Chondrocyte (in vitro differentiated cells): ENCODE data around the gene SLC25A41. TPM values are rescaled to one million over a fixed set of nuclear protein-coding genes. Genes with fewer than 3 reads are reported as not detected.
A peak's percentile ranks its signal among the peaks of the same experiment; 100 is the strongest.

Source experiments
- DNase-seq: peaks from one replicate; pipeline ENCODE4 v3.0.0; 2021; ENCODE audit warnings: mixed read lengths, low spot score
- H3K27ac Mint-ChIP-seq: one replicate; pipeline ENCODE4 v1.8.0; 2021; ENCODE audit warnings: mild to moderate bottlenecking, moderate library complexity, mixed read lengths; ENCODE audit not compliant: unreplicated experiment
- H3K27me3 Mint-ChIP-seq: 2 replicates; pipeline ENCODE4 v1.8.0; 2021; ENCODE audit warnings: low read depth, mixed read lengths
- H3K36me3 Mint-ChIP-seq: 2 replicates; pipeline ENCODE4 v1.8.0; 2021; ENCODE audit warnings: low read depth, mixed read lengths
- H3K4me1 Mint-ChIP-seq: 2 replicates; pipeline ENCODE4 v1.8.0; 2021; ENCODE audit warnings: low read depth, mild to moderate bottlenecking, mixed read lengths
- H3K4me3 Mint-ChIP-seq: one replicate; pipeline ENCODE4 v1.8.0; 2021; ENCODE audit warnings: mild to moderate bottlenecking, moderate library complexity, mixed read lengths; ENCODE audit not compliant: unreplicated experiment
- H3K9me3 Mint-ChIP-seq: 2 replicates; pipeline ENCODE4 v1.8.0; 2021; ENCODE audit warnings: low read depth, mixed read lengths
- total RNA-seq: library from RNA; stranded (reverse); gene quantifications from 3 replicates; pipeline ENCODE4 v1.2.1, GENCODE V29; 2021
- TF ChIP-seq, protein P1 (sequence below): fragments of 200-600 bp; sonication (generic); IDR thresholded peaks from 2 replicates; pipeline ENCODE4 v1.5.0; 2021; ENCODE audit warnings: antibody characterized with exemption, mild to moderate bottlenecking, moderate library complexity

The SLC25A41 gene
- total RNA-seq, 1 donor from 2014 or later = 0.20 TPM

DNA sequence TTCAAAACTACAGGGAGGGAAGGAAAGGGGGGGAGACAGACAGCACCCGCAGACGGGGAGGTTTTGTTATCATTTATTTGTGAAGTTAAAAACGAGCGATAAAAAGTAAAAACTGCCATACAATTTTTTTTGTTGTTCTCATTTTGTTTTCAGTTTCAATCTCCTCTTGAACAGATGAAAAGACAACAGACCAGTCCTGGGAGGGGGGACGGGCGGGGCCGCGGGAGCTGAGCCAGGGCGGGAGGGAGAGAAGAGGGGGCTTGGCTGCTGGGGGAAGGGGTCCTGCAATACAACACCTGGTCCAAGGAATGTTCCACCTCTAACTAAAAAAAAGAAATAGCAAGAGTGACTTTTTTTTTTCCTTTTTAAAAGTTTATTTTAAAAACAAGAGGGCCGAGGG, 20.3 kb downstream of the SLC25A41 start:
- Mint-ChIP-seq H3K27ac (no peak overlapping the region), H3K4me1 (no peaks in the 10 kb centered on the region), H3K9me3 (no peaks in the 10 kb centered on the region), H3K27me3 (no peaks in the 10 kb centered on the region), H3K36me3 (peaks cover 7% of the 10 kb centered on the region), H3K4me3 (no peak overlapping the region)
- DNase-seq = no peak
- TF ChIP-seq, protein P1, sequence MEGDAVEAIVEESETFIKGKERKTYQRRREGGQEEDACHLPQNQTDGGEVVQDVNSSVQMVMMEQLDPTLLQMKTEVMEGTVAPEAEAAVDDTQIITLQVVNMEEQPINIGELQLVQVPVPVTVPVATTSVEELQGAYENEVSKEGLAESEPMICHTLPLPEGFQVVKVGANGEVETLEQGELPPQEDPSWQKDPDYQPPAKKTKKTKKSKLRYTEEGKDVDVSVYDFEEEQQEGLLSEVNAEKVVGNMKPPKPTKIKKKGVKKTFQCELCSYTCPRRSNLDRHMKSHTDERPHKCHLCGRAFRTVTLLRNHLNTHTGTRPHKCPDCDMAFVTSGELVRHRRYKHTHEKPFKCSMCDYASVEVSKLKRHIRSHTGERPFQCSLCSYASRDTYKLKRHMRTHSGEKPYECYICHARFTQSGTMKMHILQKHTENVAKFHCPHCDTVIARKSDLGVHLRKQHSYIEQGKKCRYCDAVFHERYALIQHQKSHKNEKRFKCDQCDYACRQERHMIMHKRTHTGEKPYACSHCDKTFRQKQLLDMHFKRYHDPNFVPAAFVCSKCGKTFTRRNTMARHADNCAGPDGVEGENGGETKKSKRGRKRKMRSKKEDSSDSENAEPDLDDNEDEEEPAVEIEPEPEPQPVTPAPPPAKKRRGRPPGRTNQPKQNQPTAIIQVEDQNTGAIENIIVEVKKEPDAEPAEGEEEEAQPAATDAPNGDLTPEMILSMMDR = no peak

DNA sequence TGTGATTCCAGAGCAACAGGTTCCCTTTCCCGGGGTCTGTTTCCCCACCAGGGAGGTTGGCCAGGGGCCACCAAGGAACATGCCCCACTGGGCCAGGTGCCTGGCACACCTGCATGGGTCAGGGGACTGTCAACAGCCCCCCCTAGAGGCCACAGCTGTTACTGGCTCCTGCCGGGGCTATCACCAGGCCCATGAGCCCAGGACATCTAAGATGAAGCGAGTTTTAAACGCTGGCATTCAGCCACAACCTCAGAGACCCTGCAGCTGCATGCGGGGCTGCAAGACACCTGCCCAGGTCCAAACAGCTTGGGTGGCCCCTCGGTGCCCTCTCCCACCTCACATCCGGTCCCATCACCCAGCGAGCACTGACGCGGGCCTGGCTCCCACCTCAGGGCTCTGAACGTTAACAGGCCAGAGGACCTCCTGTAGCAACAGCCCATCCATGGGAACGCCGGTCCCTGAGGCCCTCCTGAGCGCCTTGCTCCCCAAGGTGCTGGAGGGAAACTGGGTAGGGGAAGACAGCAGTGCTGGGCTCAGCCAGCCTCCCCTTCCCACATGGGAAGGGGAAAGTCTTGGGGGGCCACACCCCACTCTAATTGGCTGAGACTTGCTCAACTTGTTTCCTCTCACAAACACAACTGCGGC, 21.0 kb downstream of the SLC25A41 start:
- no peaks in the 10 kb centered on the region for H3K27me3 Mint-ChIP-seq
- TF ChIP-seq, protein P1 = peak; percentile 71
- H3K36me3 Mint-ChIP-seq = peaks cover 7% of the 10 kb centered on the region
- no peaks in the 10 kb centered on the region for H3K9me3 Mint-ChIP-seq
- no peak for DNase-seq
- no peak overlapping the region for H3K4me3 Mint-ChIP-seq
- no peaks in the 10 kb centered on the region for H3K4me1 Mint-ChIP-seq
- no peak overlapping the region for H3K27ac Mint-ChIP-seq

DNA sequence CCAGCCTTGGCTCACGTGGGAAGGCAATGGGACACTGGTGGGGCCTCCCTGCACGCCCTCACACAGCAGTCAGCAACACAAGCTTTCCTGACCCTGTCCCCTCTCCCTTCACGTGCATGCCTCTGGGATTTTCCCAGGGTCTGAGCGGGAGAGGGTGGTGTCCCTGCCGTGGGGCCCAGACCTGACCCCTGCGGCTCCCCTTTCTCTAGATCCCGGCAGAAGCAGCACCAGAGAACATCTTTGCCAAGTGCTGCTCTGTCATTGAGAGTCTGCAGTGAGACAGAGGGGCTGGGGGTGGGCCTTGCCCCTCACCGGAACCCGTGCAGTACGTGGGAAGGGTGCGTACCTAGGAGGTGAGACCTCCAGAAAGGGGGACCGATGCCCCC, 21.5 kb downstream of the SLC25A41 start:
- Mint-ChIP-seq H3K4me3 (no peak overlapping the region), H3K36me3 (peaks cover 7% of the 10 kb centered on the region), H3K27me3 (no peaks in the 10 kb centered on the region), H3K4me1 (no peaks in the 10 kb centered on the region), H3K27ac (no peak overlapping the region), H3K9me3 (no peaks in the 10 kb centered on the region)
- TF ChIP-seq, protein P1 = no peak
- no peak for DNase-seq

DNA sequence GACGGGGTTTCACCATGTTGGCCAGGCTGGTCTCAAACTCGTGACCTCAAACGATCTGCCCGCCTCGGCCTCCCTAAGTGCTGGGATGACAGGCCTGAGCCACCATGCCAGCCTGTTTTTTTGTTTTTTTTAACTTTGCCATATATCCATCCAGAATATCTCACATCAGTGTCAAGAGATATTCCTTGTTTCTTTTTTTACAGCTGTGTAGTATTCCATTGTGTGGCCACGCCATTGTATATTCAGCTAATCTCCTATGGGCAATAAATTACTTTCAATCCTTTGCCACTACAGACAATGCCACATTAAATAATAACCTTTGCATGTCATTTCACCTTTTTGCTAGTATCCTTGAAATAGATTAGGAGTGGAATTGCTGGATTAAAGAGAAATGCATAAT, 24.2 kb downstream of the SLC25A41 start:
- H3K27me3 Mint-ChIP-seq = no peaks in the 10 kb centered on the region
- TF ChIP-seq, protein P1 = no peak
- no peak overlapping the region for H3K4me3 Mint-ChIP-seq

DNA sequence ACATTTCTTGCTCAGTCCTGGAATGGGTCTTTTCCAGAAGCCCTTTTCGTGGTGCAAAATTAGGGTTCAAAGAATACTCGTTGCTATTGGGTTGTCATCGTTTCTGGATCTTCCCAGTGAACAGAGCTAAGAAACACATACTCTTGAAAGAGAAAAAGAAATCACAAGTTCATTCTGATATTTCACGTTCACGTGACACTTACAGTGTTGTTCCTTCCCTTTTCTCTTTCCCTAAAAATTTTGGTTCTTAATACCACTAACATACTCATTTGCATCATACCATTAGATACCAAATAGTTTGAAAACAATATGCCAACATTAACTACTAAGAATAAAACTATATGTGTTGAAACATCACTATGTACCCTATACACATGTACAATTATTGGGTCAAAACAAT, 27.2 kb downstream of the SLC25A41 start:
- H3K27me3 Mint-ChIP-seq = no peaks in the 10 kb centered on the region
- no peaks in the 10 kb centered on the region for H3K36me3 Mint-ChIP-seq
- no peak overlapping the region for H3K27ac Mint-ChIP-seq
- no peaks in the 10 kb centered on the region for H3K4me1 Mint-ChIP-seq
- no peak for DNase-seq
- H3K9me3 Mint-ChIP-seq = no peaks in the 10 kb centered on the region
- H3K4me3 Mint-ChIP-seq = no peak overlapping the region
- TF ChIP-seq, protein P1 = no peak

More for the DNA sequence above, 24.2 kb downstream of the SLC25A41 start:
- H3K27ac Mint-ChIP-seq = no peak overlapping the region
- no peaks in the 10 kb centered on the region for H3K9me3 Mint-ChIP-seq
- DNase-seq = no peak
- H3K36me3 Mint-ChIP-seq = peaks cover 4% of the 10 kb centered on the region
- no peaks in the 10 kb centered on the region for H3K4me1 Mint-ChIP-seq
